HG02840 (cell line): ENCODE data around the gene INF2.

Experiments
- ATAC-seq: cut with Tn5 transposase; IDR thresholded peaks from one replicate; pipeline ENCODE4 v1.9.1; 2021; ENCODE audit warnings: mild to moderate bottlenecking, moderate library complexity, moderate number of reproducible peaks; ENCODE audit not compliant: unreplicated experiment, low FRiP score

The INF2 gene

DNA sequence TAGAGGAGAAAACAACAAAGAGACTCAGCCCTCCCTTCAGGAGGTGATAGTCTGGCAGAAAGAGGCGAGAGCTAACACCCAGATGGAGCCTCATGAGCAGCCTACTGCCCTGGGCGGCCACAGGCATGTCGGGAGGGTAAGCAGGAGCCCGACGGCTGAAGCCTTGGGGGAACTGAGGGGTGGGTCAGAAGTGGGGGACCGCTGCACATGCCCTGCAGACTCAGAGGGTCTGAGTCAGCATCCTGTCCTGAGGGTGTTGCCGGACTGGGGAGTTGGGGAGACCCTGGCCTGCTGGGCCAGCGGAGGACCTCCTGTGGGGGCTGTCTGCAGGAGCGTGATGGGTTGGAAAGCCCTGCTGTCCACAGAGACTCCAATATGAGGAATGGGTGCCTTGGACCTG lies 15.9 kb upstream of the INF2 start:
- ATAC-seq = no peak

GRCh38 chr14:104675447-104675846 lies 14.0 kb upstream of the INF2 start:
- no peak for ATAC-seq

GRCh38 chr14:104676130-104676693 lies 13.2 kb upstream of the INF2 start:
- ATAC-seq = no peak

GRCh38 chr14:104676694-104677511 lies 12.5 kb upstream of the INF2 start:
- ATAC-seq = peak; percentile 34

- peak; percentile 45 for ATAC-seq
These were observed 11.7 kb upstream of the INF2 start for GRCh38 chr14:104677512-104678332.

GRCh38 chr14:104678346-104678745 lies 11.1 kb upstream of the INF2 start:
- peak; percentile 2 for ATAC-seq

DNA sequence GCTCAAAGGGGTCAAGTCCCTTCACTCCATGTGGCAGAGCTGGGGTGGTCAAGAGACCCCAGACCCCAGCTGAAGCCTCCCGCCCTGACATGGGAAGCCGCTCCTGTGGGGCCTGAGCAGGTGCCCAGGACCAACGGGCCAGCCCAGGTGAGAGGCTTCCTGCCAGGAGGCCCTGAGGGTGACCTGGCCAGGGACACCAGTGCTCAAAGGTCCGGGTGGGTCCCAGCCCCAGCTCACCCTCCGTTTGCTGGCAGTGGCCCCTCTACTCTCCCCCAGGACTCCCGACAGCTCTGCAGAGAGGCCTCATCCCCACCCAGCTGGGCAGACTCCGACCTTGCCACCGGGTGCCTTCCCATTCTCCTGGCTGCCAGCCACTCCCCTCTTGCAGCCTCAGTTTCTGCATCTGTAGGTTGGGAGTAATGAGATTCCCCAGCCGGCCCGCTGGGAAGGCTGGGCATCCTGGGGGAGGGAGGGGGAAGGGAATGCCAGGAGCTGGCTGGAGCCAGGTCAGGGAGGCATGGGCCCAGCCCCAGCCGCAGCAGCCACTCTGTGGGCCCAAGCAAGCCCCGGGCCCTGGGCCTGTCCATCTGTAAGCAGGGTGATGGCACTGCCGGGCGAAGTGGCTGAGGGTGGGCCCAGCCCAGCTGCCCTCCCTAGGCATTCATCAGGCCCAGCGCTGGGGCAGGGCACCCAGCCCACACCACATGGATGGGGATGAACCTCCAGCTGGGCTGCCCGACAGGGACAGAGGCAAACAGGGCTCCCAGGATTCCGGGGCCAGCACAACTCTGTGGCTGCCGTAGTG lies 10.3 kb upstream of the INF2 start:
- ATAC-seq = no peak

GRCh38 chr14:104680056-104680805 lies 9.2 kb upstream of the INF2 start:
- no peak for ATAC-seq

GRCh38 chr14:104680806-104681688 lies 8.4 kb upstream of the INF2 start:
- no peak for ATAC-seq

DNA sequence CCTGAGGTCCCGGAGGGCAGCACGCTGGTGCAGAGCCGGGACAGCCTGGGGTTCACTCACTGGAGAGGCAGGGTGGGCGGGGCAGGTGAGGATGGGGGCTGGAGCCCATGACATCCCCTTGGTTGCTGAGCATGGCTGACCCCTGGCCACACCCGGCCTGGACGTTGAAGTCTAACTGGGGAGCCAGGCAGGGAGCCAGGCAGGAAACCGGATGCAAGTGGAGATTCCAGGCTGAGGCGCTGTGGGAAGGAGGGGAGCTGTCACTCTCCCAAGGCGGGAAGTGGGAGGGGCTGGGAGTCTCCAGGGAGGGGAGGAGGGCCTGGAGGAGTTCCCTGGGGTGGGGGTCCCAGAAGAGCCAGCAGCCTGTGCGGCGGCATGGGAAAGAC lies 7.7 kb upstream of the INF2 start:
- ATAC-seq = no peak

DNA sequence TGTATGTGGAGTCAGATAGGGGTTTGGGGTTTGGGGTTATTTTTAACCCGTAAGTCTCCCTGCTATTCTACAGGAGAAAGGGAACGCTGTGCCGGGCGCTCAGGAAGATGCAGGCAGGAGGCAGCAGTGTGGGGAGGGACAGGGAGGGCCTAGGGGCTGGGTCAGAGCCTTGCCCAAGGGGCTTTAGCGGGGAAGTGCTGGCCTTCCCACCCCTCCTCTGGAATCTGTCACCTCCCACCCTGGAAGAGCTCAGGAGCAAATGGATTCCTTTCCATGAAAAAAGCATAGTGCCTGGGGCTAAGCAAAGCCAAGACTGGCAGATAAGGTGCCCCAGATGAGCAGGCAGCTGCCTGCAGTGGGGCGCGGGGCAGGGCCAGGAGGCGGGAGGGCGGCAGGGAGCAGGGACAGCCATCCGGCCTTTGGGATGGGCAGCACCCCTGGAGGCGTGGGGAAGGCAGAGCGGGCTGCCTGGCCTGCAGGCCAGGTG lies 7.3 kb upstream of the INF2 start:
- no peak for ATAC-seq

DNA sequence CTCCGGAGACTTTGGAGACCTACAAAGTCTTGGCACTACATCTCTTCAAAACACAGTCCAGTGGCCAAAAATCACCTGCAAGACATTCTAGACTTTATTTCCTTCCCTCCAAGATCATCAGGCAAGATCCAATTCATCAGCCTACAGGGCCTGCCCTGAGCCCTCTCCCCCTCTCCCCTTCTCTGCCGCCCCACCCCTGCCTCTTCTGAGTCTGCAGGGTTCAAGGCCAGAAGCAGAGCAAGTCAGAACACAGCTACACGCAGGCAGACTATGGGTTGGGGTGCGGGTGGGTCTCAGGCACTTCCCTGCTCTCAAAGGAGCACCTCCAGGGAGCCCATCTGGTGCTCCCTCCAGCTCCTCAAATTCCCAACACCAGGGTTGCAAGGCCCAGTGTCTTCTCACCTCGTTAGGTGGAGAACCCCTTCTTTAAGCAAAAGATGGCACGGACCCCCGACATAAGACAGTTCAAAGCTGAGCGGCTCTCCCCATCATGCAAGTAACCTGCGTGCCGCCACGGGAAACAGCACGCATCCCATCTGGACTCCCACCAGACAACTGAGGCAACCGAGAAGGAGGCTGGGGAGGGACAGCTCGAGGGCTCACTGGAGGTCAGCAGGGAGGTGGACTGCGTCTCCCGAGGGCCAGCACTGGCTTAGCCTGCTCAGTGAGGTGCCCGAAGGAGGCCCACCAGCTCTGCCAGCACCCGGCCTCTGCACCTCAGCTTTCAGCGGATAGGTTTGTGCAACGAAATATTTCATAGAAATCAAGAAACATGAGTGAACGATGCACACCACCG lies 5.6 kb upstream of the INF2 start:
- no peak for ATAC-seq

DNA sequence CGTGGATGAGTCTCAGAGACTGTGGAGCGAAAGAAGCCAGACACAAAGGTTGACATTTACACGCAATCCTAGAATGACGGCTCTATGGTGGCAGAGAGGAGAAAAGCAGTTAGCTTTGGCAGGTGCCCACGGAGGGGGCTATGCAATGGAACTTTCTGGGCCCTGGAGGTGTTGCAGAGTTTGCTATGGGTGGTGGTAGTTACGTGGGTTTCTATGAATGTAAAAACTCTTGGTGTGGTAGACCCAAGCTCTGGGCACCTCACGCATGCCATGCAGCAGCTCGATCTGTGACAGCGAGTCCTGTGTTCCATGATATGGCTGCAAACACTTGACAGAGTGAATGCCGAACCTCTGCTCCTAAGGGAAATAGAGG lies 5.0 kb upstream of the INF2 start:
- no peak for ATAC-seq

DNA sequence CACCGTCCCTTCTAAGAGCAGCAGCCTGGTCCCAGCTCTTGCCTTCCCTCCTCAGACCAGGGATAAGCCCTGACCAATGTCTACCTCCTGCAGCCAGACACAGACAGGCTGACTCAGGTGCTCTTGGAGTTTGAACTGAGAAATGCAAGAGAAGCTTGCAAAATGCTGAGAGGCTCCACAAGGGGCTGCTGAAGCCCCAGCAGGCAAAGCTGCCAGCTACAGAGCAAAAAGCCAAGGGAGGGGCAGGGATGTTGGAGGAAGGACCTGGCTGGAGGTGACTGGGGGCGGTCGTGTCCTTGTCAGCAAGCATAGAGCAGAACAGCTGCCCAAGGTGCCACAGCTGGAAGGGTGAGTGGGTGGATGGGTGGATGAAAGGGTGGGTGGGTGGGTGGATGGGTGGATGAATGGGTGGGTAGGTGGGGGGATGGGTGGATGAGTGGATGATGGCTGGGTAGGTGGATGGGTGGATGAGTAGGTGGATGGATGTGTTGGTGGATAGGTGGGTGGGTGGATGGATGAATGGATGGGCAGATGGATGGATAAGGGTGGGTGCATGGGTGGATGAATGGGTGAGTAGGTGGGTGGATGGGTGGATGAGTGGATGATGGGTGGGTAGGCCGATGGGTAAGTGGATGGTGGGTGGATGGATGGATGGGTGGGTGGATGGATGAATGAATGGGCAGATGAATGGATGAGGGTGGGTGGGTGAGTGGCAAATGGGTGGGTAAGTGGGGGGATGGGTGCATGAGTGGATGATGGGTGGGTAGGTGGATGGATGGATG lies 4.0 kb upstream of the INF2 start:
- no peak for ATAC-seq

- ATAC-seq = no peak
These were observed 3.3 kb upstream of the INF2 start for GRCh38 chr14:104685998-104686610.

GRCh38 chr14:104686624-104687517 lies 2.5 kb upstream of the INF2 start:
- ATAC-seq = no peak
